AG10803 (cell line): Measurements from ENCODE around the gene IBA57.
A peak's percentile ranks its signal among the peaks of the same experiment; 100 is the strongest.

ENCODE experiments used
- DNase-seq: peaks from one replicate; pipeline ENCODE4 v3.0.0; 2010; ENCODE audit warnings: low read depth
- H3K4me3 ChIP-seq: 2 replicates; pipeline ENCODE4 v1.5.1; 2011; ENCODE audit warnings: mild to moderate bottlenecking, low read length, control low read depth
- CTCF ChIP-seq: conservative IDR thresholded peaks from 2 replicates; pipeline ENCODE4 v1.5.1; 2011; ENCODE audit warnings: mild to moderate bottlenecking, low read length, control low read depth, inconsistent platforms

IBA57 gene

GRCh38 chr1:228228601-228229074, 63.0 kb downstream of the IBA57 start:
- H3K4me3 ChIP-seq, result no peak overlapping the region
- DNase-seq, result peak; percentile 88
- no peak for TF ChIP-seq CTCF

GRCh38 chr1:228231189-228231588, 65.6 kb downstream of the IBA57 start:
- no peak for DNase-seq
- no peak for TF ChIP-seq CTCF
- no peak overlapping the region for H3K4me3 ChIP-seq
